HepG2 (cell line): Measurements from ENCODE around the gene EIF6. TPM values are rescaled to one million over a fixed set of nuclear protein-coding genes. Genes with fewer than 3 reads are reported as not detected.

Experiments
- CBX2 ChIP-seq, 2 experiments: fragments of 200-600 bp in 1 of 2; sonication (generic); formaldehyde crosslinking in 1 of 2; IDR thresholded peaks; 2 replicates each; pipeline versions ENCODE4 v1.7.0 to v1.8.1; 2018 to 2022; ENCODE audit warnings: low read depth in 2 of 2, low read length in 1 of 2, mild to moderate bottlenecking in 1 of 2, missing genetic modification reagents in 1 of 2
- CENPT ChIP-seq: sonication (generic); formaldehyde crosslinking; IDR thresholded peaks from 2 replicates; pipeline ENCODE4 v1.8.0; 2022; ENCODE audit warnings: low read depth, mild to moderate bottlenecking, moderate library complexity, missing genetic modification reagents
- DNMT1 ChIP-seq: sonication (generic); formaldehyde crosslinking; IDR thresholded peaks from 2 replicates; pipeline ENCODE4 v1.5.1; 2020; ENCODE audit warnings: mild to moderate bottlenecking, missing genetic modification reagents
- HNRNPL ChIP-seq: fragments of 200-400 bp; formaldehyde crosslinking; IDR thresholded peaks from 2 replicates; pipeline ENCODE4 v1.6.1; 2017; ENCODE audit warnings: mild to moderate bottlenecking, low read depth, low read length
- KDM2A ChIP-seq: sonication (generic); formaldehyde crosslinking; IDR thresholded peaks from 2 replicates; pipeline ENCODE4 v1.4.0; 2020; ENCODE audit warnings: low read depth, missing genetic modification reagents, borderline replicate concordance
- NFE2L2 ChIP-seq: fragments of 150-350 bp; IDR thresholded peaks from 2 replicates; pipeline ENCODE4 v1.6.1; 2014; ENCODE audit warnings: low read length
- NR2F1 ChIP-seq, 2 experiments: fragments of 450-650 bp in 1 of 2; formaldehyde crosslinking in 1 of 2; IDR thresholded peaks; 2 replicates each; pipeline versions ENCODE4 v1.5.0 to v1.6.1; 2016 to 2020; ENCODE audit warnings: mild to moderate bottlenecking in 1 of 2, missing compliant biosample characterization in 1 of 2, missing genetic modification reagents in 1 of 2, moderate library complexity in 1 of 2
- PTBP1 ChIP-seq: fragments of 200-400 bp; formaldehyde crosslinking; IDR thresholded peaks from 2 replicates; pipeline ENCODE4 v1.6.1; 2018; ENCODE audit warnings: low read length, low read depth; ENCODE audit not compliant: poor library complexity, severe bottlenecking
- SCMH1 ChIP-seq: sonication (generic); formaldehyde crosslinking; IDR thresholded peaks from 2 replicates; pipeline ENCODE4 v1.9.0; 2021; ENCODE audit warnings: missing genetic modification reagents, mild to moderate bottlenecking, borderline replicate concordance
- TBX3 ChIP-seq: fragments of 450-650 bp; IDR thresholded peaks from 2 replicates; pipeline ENCODE4 v1.6.1; 2017; ENCODE audit warnings: antibody characterized with exemption, mild to moderate bottlenecking, inconsistent platforms, borderline replicate concordance
- YY1 ChIP-seq: IDR thresholded peaks from 2 replicates; pipeline ENCODE4 v1.6.1; 2011; ENCODE audit warnings: low read length, low read depth, moderate library complexity, mild to moderate bottlenecking; ENCODE audit not compliant: insufficient read depth, insufficient replicate concordance
- ZBTB14 ChIP-seq: sonication (generic); formaldehyde crosslinking; IDR thresholded peaks from 2 replicates; pipeline ENCODE4 v1.4.0; 2020; ENCODE audit warnings: missing genetic modification reagents
- ZBTB7A ChIP-seq: sonication (generic); formaldehyde crosslinking; IDR thresholded peaks from 2 replicates; pipeline ENCODE4 v1.8.0; 2022; ENCODE audit warnings: mild to moderate bottlenecking, missing genetic modification reagents
- ZNF331 ChIP-seq: sonication (generic); formaldehyde crosslinking; IDR thresholded peaks from 2 replicates; pipeline ENCODE4 v1.4.0; 2020; ENCODE audit warnings: missing genetic modification reagents
- ZNF337 ChIP-seq: sonication (generic); formaldehyde crosslinking; IDR thresholded peaks from 2 replicates; pipeline ENCODE4 v1.5.1; 2020; ENCODE audit warnings: missing genetic modification reagents, low read depth, mild to moderate bottlenecking, borderline replicate concordance
- ZNF800 ChIP-seq: sonication (generic); formaldehyde crosslinking; IDR thresholded peaks from 2 replicates; pipeline ENCODE4 v1.4.0; 2020; ENCODE audit warnings: missing genetic modification reagents
- ZNF850 ChIP-seq: sonication (generic); formaldehyde crosslinking; conservative IDR thresholded peaks from 2 replicates; pipeline ENCODE4 v1.9.0; 2021; ENCODE audit warnings: mild to moderate bottlenecking, missing genetic modification reagents
- polyA plus RNA-seq, 8 experiments: library from polyadenylated mRNA; depleted of rRNA in 3 of 8; stranded (reverse) in 7 of 8; unstranded in 1 of 8; fragments of >200 nt; fragmentation: Illumina TruSeq in 4 of 8; extraction: Trizol in 4 of 8; gene quantifications; 2 replicates each; pipeline versions ENCODE4 v1.2.1 to v1.2.3, GENCODE V29; 2011 to 2016; ENCODE audit warnings: low read depth in 4 of 8, missing spikeins in 1 of 8, mixed read lengths in 1 of 8; ENCODE audit not compliant: insufficient read depth in 1 of 8
- total RNA-seq, 5 experiments: library from RNA; depleted of rRNA; stranded (reverse); fragments of >200 nt; fragmentation: Illumina TruSeq; extraction: Trizol; gene quantifications; 2 replicates each; pipeline ENCODE4 v1.2.3, GENCODE V29; 2016; ENCODE audit warnings: low read depth in 1 of 5
- TF ChIP-seq, protein P1 (sequence below): fragments of 450-650 bp; IDR thresholded peaks from 2 replicates; pipeline ENCODE4 v1.6.1; 2017; ENCODE audit warnings: mild to moderate bottlenecking
- TF ChIP-seq, protein P2 (sequence below): sonication (generic); formaldehyde crosslinking; IDR thresholded peaks from 2 replicates; pipeline ENCODE4 v1.4.0; 2020; ENCODE audit warnings: missing genetic modification reagents

The EIF6 gene
- total and polyA plus RNA-seq, 2 of the 13 experiments (the other 11 are each of a cell fraction or from before 2014, with no cell fraction given): 462 to 466 TPM

- TF ChIP-seq ZNF337 (CRISPR knock-in tag) (no peak), CENPT (CRISPR knock-in tag) (peak; percentile 77; the same call in 1 of the 2 replicates), ZNF850 (CRISPR knock-in tag) (no peak), NR2F1 (CRISPR knock-in tag; IDR thresholded peaks at IDR 0.05) (no peak), ZBTB7A (CRISPR knock-in tag) (peak; percentile 64; the same call in 1 of the 2 replicates), PTBP1 (no peak), YY1 (no peak), HNRNPL (0 out of 2 replicates have a peak, but pooled peaks have one; percentile 10), KDM2A (no peak), CBX2 (IDR thresholded peaks at IDR 0.05; ENCODE audit: low read depth, low read length) (no peak), CBX2 (CRISPR knock-in tag; IDR thresholded peaks at IDR 0.05; ENCODE audit: low read depth) (no peak), NFE2L2 (no peak), ZBTB14 (CRISPR knock-in tag) (no peak), DNMT1 (CRISPR knock-in tag) (0 out of 2 replicates have a peak, but pooled peaks have one; percentile 31), ZNF800 (CRISPR knock-in tag) (no peak), ZNF331 (CRISPR knock-in tag) (no peak), TBX3 (no peak), SCMH1 (CRISPR knock-in tag) (no peak)
- TF ChIP-seq, protein P1, sequence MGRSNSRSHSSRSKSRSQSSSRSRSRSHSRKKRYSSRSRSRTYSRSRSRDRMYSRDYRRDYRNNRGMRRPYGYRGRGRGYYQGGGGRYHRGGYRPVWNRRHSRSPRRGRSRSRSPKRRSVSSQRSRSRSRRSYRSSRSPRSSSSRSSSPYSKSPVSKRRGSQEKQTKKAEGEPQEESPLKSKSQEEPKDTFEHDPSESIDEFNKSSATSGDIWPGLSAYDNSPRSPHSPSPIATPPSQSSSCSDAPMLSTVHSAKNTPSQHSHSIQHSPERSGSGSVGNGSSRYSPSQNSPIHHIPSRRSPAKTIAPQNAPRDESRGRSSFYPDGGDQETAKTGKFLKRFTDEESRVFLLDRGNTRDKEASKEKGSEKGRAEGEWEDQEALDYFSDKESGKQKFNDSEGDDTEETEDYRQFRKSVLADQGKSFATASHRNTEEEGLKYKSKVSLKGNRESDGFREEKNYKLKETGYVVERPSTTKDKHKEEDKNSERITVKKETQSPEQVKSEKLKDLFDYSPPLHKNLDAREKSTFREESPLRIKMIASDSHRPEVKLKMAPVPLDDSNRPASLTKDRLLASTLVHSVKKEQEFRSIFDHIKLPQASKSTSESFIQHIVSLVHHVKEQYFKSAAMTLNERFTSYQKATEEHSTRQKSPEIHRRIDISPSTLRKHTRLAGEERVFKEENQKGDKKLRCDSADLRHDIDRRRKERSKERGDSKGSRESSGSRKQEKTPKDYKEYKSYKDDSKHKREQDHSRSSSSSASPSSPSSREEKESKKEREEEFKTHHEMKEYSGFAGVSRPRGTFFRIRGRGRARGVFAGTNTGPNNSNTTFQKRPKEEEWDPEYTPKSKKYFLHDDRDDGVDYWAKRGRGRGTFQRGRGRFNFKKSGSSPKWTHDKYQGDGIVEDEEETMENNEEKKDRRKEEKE: no peak
- TF ChIP-seq, protein P2, sequence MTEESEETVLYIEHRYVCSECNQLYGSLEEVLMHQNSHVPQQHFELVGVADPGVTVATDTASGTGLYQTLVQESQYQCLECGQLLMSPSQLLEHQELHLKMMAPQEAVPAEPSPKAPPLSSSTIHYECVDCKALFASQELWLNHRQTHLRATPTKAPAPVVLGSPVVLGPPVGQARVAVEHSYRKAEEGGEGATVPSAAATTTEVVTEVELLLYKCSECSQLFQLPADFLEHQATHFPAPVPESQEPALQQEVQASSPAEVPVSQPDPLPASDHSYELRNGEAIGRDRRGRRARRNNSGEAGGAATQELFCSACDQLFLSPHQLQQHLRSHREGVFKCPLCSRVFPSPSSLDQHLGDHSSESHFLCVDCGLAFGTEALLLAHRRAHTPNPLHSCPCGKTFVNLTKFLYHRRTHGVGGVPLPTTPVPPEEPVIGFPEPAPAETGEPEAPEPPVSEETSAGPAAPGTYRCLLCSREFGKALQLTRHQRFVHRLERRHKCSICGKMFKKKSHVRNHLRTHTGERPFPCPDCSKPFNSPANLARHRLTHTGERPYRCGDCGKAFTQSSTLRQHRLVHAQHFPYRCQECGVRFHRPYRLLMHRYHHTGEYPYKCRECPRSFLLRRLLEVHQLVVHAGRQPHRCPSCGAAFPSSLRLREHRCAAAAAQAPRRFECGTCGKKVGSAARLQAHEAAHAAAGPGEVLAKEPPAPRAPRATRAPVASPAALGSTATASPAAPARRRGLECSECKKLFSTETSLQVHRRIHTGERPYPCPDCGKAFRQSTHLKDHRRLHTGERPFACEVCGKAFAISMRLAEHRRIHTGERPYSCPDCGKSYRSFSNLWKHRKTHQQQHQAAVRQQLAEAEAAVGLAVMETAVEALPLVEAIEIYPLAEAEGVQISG (CRISPR knock-in tag): no peak; the same call in 1 of the 2 replicates
Observed at GRCh38 chr20:35287509-35288324, 3.1 kb upstream of the EIF6 start (continued).
